IPS-18c (cell line): ENCODE measurements around the gene DENND4C.
"Not testable (repeated sequence)": the region's sequence is repeated elsewhere in the genome, so short reads cannot be mapped to it uniquely, and the experiment has no call there.

Experiments used
- H3K4me3 ChIP-seq: 2 replicates; pipeline ENCODE4 v1.7.0; 2013; ENCODE audit warnings: low read depth, mild to moderate bottlenecking, low read length, moderate library complexity; ENCODE audit not compliant: insufficient read depth
- H3K9me3 ChIP-seq: one replicate; pipeline ENCODE4 v1.6.1; 2013; ENCODE audit warnings: mild to moderate bottlenecking, low read length, moderate library complexity; ENCODE audit not compliant: control insufficient read depth, insufficient read depth

The DENND4C gene

GRCh38 chr9:19209188-19209587 lies 21.3 kb upstream of the DENND4C start:
- Histone ChIP-seq H3K4me3 (no peak overlapping the region), H3K9me3 (no peaks in the 10 kb centered on the region)

- H3K9me3 ChIP-seq, result no peaks in the 10 kb centered on the region
Measured at GRCh38 chr9:19213823-19214222, 16.7 kb upstream of the DENND4C start.

GRCh38 chr9:19216466-19216865 lies 14.0 kb upstream of the DENND4C start:
- Histone ChIP-seq H3K9me3 (peaks cover 2% of the 10 kb centered on the region), H3K4me3 (no peak overlapping the region)

More at GRCh38 chr9:19213823-19214222, 16.7 kb upstream of the DENND4C start:
- H3K4me3 ChIP-seq, result no peak overlapping the region

DNA sequence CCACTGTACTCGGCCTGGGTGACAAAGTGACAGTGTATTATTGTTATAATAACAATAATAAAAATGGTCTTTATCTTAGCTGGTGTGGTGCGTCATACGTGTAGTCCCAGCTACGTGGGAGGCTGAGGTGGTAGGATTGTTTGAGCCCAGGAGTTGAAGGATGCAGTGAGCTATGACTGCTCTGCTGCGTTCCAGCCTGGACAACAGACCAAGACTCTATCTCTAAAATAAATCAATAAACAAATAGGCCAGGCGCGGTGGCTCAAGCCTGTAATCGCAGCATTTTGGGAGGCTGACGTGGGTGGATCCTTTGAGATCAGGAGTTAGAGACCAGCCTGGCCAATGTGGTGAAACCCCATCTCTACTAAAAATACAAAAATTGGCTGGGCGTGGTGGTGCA lies 9.2 kb upstream of the DENND4C start:
- H3K9me3 ChIP-seq, result peaks cover 2% of the 10 kb centered on the region
- no peak overlapping the region for H3K4me3 ChIP-seq

GRCh38 chr9:19223724-19224123 lies 6.8 kb upstream of the DENND4C start:
- H3K9me3 ChIP-seq, result peaks cover 2% of the 10 kb centered on the region
- H3K4me3 ChIP-seq, result no peak overlapping the region

- Histone ChIP-seq H3K4me3 (no peak overlapping the region), H3K9me3 (peaks cover 2% of the 10 kb centered on the region)
Measured at GRCh38 chr9:19224563-19224962, 5.9 kb upstream of the DENND4C start.

- Histone ChIP-seq H3K4me3 (peak overlapping the region; percentile 94), H3K9me3 (no peaks in the 10 kb centered on the region)
Measured at GRCh38 chr9:19229595-19230354, 718 bp upstream of the DENND4C start.

GRCh38 chr9:19231126-19231903 lies 822 bp downstream of the DENND4C start:
- no peaks in the 10 kb centered on the region for H3K9me3 ChIP-seq
- peak overlapping the region; percentile 94 for H3K4me3 ChIP-seq

DNA sequence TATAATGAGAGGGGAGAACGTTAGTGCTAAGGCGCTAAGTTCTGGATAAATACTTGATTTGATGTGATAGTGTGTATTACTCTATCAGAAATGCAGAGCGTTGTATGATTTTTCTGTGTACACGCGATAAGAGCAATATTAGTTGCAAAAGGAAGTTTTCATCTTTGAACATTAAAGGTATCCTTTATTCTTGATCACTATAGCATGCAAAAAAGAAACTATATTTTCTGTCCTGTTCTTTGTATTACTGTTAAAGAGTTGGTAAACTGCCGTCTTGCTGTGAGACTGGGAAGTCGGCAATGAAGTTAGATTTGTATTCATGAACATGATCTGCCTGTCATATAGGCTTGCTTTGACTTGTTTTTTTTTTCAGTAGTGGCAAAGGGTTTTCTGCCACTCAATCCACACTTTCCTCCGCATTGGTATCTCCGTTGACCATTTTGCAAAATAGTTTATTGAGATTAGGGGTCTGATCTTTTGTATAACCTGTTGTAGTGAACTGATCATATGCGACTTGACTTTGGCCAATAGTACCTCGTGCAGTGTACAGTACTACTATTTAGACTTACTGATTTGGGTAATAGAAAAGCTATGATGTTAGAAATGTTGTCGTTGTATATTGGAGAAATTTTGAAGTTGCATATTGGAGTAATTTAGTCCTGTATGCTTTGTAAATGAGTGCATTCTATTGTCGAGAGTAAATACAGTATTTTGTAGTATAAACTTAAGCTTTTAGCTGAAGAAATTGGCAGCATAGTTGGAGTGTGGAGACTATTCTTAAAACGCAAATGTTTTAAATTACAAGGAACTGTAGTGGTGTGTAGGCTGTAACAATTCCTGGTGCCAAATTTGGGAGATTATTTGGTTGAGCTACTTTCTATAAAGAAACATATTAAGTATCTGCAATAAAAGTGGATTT lies 1.7 kb downstream of the DENND4C start:
- Histone ChIP-seq H3K9me3 (no peaks in the 10 kb centered on the region), H3K4me3 (peak overlapping the region; percentile 94)

DNA sequence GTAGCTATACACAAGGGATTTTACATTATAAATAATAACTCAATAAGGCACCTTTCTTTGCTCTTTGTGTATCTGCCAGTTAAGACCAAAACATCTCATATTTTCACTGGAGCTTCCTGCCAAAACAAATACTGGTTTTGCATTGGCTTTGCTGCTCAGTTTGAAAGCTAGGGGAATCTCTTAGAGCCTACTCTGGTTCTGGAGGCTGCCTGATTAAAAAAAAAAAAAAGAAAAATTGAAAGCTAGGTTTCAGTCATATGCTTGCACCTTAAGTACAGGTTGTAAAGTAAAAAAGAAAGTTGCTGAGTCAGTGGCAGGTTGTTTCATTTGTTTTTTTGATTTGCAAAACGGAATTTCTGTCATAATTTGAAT lies 2.3 kb downstream of the DENND4C start:
- Histone ChIP-seq H3K9me3 (no peaks in the 10 kb centered on the region), H3K4me3 (no peak overlapping the region)

GRCh38 chr9:19233344-19233743 lies 2.9 kb downstream of the DENND4C start:
- Histone ChIP-seq H3K9me3 (no peaks in the 10 kb centered on the region), H3K4me3 (no peak overlapping the region)

GRCh38 chr9:19239955-19240354 lies 9.5 kb downstream of the DENND4C start:
- Histone ChIP-seq H3K4me3 (no peak overlapping the region), H3K9me3 (no peaks in the 10 kb centered on the region)

- Histone ChIP-seq H3K9me3 (no peaks in the 10 kb centered on the region), H3K4me3 (no peak overlapping the region)
Measured at GRCh38 chr9:19241728-19242127, 11.2 kb downstream of the DENND4C start.

DNA sequence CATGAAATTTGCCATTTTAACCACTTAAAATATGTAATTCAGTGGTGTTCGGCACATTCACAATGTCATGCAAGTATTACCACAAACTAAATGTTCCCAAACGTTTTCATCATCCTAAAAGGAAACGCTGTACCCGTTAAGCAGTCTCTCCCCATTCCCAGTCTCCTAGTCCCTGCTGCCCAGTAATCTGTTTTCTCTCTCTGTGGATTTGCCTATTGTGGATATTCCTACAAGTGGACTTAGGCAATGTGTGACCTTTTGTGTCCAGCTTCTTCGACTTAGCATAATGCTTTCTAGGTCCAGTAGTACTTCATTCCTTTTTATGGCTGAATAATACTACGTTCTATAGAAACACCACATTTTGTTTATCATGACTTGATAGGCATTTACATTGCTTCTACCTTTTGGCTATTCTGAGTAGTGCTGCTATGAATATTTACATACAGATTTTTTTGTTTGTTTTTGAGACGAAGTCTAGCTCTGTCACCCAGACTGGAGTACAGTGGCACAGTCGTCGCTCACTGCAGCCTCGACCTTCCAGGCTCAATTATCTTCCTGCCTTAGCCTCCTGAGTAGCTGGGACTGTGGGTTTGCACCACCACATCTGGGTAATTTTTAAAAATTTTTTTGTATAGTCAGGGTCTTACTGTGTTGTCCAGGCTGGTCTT lies 13.0 kb downstream of the DENND4C start:
- no peak overlapping the region for H3K4me3 ChIP-seq

GRCh38 chr9:19246891-19247290 lies 16.4 kb downstream of the DENND4C start:
- H3K9me3 ChIP-seq, result no peaks in the 10 kb centered on the region
- H3K4me3 ChIP-seq, result no peak overlapping the region

More for the DNA sequence above, 13.0 kb downstream of the DENND4C start:
- H3K9me3 ChIP-seq, result no peaks in the 10 kb centered on the region

- Histone ChIP-seq H3K4me3 (no peak overlapping the region), H3K9me3 (no peaks in the 10 kb centered on the region)
Measured at GRCh38 chr9:19247420-19247819, 16.9 kb downstream of the DENND4C start.

GRCh38 chr9:19250346-19250745 lies 19.9 kb downstream of the DENND4C start:
- H3K9me3 ChIP-seq, H3K4me3 ChIP-seq: not testable (repeated sequence)
